HG02588 (cell line): ENCODE data around the gene DIPK1C.
A peak's percentile ranks its signal among the peaks of the same experiment; 100 is the strongest.
"Not testable (repeated sequence)": the region's sequence is repeated elsewhere in the genome, so short reads cannot be mapped to it uniquely, and the experiment has no call there.

Experiments
- ATAC-seq: cut with Tn5 transposase; IDR thresholded peaks from one replicate; pipeline ENCODE4 v1.9.1; 2021; ENCODE audit warnings: mild to moderate bottlenecking, moderate library complexity; ENCODE audit not compliant: unreplicated experiment

DIPK1C gene

DNA sequence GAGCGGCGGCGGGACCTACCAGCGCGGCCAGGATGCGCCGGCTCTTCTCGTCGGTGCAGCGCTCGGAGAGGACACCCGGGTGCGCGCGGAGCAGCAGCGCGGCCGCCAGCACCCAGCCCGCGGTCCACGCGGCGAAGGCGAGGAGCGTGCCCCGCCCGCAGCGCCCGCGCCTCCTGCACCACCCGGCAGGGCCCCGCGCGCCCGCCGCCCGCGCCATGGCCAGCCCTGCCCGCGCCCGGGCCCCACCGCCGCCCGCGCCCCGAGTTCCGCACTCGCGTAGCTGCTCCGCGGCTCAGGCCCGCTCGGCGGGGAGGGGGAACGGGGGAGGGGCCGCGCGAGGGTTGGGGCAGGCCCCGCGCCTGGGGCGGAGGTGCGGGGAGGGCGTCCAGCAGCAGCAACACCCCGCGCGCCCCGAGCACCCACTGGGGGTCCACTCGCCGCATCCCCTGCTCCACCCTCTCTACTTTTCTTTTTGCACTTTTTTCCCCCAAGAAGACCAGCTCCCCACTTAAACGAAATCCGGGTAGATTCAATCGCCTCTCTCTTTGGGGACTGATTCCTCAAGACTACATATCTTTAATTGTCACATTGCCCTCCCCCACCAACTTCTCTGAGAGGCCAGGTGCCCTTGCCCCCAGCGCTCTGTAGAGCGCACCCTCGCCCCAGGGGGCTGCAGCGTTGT is at the start of gene DIPK1C:
DIPK1C (minus strand) TSS at position 266 of the 682 bp plus-strand sequence; CDS start at position 217, 49 bp downstream.
- ATAC-seq = no peak

DNA sequence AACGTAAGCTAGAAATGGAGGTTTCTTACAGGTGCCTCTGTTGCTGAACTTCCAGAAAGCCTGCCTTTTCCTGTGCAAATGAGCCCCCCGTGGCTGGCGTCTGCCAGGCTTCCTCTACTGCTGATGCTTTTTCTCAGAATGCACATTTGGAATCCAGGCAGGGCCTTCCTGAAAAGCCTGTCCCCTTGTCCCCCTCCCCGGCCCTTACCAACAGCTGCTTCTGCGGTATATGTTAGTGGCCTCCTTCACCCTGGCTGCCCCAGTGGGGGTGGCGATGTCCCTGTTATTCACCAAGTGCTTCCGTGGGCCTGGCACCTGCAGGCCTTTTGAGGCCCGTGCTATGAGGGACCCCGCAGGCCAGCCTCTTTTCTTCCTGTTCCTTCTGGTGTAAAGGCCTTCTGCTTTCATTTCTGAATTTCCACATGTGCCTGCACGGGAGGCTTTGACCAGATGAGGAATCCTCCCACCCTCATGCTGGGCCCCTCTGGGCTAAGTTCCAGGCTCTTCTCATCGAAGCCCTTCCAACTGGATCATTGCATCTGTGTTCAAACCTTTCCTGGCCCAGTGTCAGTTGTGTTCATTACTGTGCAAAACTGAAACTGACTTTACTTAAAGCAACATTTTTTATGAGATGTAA is 49.5 kb upstream of the DIPK1C start:
- ATAC-seq = no peak

DNA sequence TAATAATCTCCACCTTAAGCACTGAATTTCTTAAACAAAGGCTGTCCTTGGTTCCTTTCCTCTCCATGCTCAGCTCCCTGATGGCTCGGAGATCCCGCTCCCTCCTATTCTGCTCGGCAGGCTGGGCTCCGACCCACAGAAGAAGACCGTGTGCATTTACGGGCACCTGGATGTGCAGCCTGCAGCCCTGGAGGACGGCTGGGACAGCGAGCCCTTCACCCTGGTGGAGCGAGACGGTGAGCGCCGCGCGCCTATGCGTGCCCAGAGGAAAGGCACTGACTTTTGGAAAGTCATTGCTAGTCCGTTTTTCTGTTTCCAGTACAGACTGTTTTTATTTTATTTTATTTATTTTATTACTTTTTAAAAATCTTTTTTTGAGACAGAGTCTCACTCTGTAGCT is 48.7 kb upstream of the DIPK1C start:
- ATAC-seq = no peak

DNA sequence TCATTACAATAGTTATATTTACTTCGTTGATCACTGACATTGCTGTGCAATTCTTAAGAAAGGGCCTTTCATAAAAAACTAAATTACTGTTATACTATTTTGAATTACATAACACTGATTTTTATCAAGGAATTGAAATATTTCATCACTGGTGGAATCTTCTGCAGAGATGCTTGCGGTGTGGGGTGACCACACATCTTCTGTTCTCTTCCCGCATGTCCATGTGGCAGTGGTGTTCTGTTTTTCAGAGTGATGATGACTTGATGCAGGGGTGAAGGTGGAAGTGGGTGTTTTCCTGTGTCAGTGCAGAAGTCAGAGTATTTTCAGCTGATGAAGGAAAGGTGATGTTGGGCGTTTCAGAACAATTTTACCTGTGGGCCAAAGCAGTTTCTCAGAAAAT is 46.0 kb upstream of the DIPK1C start:
- ATAC-seq = no peak

DNA sequence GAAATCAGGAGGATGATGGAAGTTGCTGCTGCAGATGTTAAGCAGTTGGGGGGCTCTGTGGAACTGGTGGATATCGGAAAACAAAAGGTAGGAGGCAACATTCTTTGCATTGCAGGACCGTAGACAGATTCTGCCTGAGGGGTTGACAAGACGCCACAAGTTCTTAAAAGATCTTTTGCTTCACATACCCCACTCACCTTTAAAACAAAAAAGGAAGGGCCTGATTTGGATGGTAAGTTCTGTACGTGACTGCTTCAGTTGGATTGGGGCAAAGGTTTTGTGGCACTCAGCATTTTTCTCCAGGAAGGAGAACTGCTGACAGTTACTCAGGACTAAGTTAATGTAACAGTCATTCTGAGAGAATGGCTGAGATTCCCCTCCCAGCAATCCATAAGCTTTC is 44.3 kb upstream of the DIPK1C start:
- ATAC-seq = no peak

DNA sequence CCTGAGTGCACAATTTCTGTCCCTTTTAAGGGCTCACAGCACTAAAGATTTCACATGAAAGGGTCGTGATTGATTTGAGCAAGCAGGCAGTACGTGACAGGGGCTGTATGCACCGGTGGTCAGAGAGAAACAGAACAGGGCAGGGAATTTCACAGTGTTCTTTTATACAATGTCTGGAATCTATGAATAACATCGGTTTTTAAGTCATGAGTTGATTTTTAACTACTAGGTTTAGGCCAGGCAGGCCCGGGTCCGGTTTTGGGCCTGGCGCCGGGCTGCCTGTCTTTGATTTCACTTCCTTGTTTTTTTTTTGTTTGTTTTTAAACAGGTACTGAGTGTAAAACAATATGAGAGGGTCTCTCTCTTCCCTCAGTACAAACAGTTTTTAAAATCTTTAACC is 43.7 kb upstream of the DIPK1C start:
- not testable (repeated sequence) for ATAC-seq

DNA sequence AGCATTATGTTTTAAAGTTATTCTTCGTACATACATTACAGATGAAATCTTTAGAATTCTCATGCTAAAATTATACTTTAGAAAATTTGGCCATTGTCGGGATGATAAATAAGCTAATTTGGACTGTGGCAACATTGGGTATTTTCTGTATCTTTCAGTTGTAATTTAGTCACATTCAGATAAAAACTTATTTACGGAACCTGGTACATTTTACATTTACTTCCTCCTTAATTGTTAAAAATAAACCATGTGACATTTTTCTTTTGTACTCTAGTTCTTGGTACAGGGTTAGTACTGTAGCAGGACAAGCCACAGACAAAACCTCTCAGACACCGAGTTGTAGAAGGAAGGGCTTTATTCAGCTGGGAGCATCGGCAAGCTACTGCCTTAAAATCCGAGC is 43.3 kb upstream of the DIPK1C start:
- ATAC-seq = no peak

DNA sequence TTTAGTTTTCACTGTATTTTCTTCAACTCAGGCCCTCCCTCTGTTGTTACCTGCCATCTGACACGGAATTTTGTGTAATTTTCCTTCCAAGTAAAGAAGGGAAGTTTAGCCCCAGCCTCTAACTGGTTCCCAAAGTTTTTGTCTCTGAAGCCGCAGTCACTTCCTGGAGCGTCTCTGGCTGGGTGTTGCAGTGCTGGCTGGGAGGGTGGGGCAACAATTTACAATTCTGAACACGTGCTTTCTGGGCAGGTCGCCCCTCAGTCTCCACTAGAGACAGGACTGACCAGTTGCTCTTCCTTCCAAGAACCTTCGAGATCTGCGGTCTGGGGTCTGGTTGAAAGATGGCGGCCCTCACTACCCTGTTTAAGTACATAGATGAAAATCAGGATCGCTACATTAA is 42.5 kb upstream of the DIPK1C start:
- ATAC-seq = peak; percentile 41

DNA sequence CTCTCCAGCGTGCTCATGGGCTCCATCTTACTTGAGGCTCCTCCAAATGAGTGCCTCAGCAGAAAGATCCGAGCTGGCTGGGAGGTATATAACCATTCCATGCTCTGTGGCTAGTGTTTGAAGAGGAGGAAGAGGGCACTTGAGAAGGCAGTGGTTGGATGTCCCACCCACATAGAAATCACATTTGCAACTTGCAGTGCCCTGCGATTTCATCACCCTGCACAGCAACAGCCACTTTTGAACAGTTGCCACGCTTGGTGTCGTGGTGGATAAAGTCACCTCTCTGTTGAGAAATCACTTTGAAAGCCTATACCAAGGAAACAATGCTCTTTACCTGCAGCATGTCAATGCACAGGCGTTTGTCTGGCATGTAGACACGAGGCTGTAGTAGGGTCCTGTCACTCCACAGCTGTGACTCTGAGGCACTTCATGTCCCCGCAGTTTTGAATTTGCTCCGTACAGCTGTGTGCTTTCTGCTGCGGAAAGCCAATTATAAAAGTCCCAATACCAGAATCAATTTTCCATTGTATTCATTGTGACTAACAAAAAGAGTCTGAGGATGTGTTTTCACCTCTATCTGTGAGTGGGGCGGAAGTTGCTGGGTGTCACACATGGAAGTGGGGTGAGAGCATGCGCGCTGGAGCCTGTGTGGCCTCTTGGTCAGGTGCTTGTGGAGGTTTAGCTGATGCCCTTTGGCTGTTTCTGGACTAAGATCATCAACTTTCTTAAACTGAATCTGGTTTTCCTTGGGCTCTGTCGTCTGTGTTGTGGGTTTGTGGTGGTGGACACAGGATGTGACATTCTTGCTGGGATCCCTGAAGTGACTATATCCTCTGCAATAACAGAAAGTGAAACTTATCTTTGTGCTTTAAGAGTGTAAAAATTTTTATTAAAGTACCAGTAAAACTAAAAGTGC is 41.9 kb upstream of the DIPK1C start:
- peak; percentile 22 for ATAC-seq

DNA sequence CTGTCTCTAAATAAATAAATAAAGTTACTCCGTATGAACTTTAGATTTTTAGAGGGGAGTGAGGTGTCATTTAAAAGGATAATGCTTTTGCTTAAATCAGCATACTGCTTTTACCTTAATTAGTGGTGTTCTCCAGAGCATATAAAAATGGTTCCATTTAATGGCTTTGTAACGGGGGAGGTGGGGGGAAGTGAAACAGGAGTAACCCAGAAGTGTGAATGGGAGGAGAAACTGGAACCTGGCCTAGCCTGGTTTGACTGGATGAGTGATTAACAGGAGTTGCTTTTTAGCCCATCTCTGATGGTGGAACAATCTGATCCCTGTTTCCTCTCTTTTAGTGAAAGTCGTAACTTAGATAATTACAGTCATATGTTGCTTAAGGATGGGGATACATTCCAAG is 40.7 kb upstream of the DIPK1C start:
- ATAC-seq = no peak

DNA sequence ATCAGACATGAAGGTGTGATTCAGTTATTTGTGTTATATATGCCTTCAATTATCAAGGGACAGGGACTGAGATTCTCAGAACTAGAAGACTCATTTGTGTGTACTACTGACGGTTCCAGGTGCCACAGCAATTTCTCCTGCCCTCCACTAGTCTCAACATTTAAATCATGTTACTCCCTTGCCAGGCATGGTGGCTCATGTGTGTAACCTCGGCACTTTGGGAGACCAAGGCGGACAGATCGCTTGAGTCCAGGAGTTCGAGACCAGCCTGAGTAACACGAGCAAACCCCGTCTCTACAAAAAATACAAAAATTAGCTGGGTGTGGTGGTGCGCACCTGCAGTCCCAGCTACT is 40.2 kb upstream of the DIPK1C start:
- ATAC-seq = no peak

DNA sequence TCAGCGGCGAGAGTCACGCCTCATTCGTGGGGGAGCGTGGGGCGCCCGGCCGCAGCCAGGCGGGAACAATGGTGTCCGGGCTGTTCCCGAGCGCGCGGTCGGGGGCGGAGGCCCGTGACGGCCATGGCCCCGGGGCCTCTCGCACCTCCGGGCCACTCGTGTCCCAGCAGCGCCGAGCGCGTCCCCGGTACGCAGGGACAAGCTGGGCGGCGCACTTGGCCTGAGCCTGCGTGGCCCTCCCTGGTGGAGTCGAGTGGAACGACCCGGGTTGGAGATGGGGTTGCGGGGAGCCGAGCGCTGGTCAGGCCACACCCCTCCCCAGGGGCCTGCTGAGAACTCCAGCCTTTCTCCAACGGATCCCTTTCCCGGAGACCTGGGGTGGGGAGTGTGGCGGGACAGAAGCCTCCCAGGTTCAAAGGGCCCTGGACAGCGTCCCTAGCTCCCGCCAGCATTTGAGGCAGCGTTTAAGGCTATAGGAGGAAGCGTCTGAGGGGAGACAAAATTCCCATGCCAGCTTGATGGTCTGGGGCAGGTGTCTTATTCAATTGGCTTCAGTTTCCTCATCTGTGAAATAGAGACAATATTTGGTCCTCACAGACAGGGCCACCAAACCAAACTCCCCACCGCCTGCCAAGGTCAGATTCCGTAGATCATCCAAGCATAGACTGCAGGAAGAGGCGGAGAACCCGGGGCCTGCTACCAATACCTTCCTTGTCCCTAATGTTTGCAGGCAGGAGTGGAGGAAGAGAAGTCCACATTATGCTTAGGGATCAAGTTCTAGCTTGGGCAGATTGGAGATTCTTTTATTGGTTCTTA is 39.6 kb upstream of the DIPK1C start:
- peak; percentile 26 for ATAC-seq

DNA sequence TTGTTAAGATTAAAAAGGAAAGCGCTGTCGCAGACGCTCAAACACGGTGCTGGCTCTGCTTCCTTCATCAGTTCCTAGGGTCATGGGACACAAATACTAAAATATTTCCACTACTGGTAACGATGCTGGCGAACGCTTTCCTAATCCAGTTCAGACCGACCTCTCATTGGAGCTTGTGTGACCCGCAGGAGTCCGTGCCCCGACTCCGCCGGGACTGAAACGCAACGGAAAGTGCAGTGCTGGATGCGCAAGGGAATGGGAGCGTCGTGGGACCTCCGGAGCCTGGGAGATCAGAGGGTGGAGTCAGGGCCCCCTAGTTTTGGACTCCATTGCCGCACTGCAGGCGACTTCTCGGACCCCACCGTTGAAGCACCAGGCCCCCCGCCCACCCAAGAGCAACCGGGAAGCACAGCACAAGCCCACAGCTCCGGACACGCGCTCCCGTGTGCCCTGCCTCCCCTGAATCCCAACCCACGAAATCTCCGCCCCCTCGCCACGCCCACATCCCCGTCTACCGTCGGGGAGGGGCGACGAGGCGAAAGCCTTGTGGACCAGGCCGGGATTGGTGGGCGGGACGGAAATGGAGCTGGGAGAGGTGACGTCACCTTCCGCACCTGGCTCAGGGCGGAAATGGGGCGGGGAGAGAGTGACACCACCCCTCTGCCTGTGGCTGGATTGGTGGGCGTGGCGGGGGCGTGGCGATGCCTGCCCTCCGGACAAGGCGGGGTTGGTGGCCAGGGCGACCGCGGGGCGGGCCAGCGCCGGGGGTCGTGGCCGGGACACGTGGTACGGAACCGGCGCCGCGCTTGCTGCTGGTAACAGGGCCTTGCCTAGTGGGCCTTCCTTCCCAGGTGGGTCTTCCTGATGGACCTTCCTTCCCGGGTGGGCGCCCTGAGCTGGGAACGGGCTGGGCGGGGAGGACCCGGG is 38.7 kb upstream of the DIPK1C start, which contains the start of gene CNDP2:
CNDP2 (plus strand) TSS at position 783 of the 927 bp plus-strand sequence. CDS start 3,611 bp downstream, outside the sequence.
- peak; percentile 75 for ATAC-seq

DNA sequence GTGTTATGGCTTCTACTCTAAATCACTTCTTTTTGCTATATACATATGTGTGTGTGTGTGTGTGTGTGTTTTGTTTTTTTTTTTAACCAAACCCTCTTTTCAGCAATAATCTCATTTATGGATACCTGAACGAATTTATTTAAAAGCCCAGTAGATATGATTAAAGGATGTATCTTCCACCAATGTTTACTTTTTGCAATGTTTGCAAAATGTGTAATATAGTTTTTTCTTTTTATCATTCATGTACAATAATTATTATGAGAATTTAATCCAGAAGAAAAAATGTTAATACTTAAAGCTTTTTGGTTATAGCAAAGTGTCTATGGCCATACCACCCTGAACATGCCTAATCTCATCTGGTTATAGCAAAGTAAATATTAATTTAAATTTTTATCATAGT is 37.4 kb upstream of the DIPK1C start:
- ATAC-seq = no peak

DNA sequence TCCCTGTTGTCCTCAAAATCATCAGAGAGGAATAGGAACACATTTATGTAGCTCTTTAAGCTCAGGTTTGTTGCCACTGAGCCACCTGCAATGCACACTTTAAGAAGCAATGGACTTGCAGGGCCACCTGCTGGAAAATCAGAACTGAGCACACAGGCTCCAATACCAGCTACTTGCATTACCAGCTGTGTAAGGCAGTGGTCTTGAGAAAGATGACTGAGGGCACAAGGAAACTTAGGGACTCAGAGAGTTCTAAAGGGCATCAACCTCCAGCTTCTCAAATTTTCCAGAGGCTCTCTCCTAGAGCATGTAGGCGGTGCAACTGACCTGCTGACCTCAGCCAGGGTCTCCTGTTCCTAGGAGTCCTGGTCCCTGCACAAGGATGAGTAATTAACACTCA is 36.6 kb upstream of the DIPK1C start:
- ATAC-seq = no peak

DNA sequence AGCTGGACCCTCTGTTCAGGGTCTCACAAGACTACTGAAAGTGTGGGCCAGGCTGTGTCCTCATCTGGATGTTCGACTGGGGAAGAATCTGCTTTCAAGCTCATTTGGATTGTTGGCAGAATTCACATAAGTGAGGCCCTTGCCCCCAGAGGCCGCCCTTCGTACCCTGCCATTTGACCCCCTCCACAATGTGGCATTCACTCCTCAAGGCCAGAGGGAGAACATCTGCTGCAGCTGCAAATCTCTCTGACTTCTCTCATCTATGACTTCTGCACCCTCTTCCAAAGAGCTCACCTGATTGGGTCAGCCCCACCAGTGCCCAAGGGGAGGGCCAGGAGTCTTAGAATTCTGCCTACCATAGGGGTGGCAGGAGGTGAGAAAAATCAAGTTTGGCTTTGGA is 35.2 kb upstream of the DIPK1C start:
- ATAC-seq = no peak

DNA sequence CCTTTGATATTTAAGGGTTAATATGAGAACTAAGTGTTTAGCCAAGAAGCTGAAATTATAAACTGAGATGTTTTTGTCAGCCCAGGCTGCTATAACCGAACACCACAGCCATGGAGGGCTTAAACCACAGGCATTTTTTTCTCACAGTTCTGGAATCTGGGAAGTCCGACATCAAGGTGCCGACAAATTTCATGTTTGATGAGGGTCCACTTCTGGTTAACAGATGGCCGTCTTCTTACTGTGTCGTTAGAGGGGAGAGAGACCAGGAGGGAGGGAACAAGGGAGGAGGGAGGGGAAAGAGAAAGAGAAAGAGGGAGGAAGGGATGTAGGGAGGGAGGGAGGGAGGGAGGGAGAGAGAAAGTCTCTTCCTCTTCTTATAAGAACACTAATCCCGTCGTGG is 32.6 kb upstream of the DIPK1C start:
- no peak for ATAC-seq

DNA sequence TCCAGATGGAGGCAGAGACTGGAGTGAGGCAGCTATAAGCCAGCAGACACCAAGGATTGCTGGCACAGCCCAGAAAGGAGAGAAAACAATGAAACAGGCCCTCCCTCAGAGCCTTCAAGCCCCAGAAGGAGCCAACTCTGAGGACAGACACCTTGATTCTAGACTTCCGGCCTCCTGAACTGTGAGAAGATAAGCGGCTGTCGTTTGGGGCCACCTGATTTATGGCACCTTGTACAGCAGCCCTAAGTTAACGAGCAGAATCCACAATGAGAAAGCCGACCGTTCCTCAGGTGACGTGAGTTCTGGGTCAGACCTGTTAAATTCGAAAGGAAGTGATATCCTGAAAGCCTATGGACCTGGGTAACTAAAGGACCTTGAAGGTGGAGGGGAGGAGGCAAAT is 31.8 kb upstream of the DIPK1C start:
- no peak for ATAC-seq

DNA sequence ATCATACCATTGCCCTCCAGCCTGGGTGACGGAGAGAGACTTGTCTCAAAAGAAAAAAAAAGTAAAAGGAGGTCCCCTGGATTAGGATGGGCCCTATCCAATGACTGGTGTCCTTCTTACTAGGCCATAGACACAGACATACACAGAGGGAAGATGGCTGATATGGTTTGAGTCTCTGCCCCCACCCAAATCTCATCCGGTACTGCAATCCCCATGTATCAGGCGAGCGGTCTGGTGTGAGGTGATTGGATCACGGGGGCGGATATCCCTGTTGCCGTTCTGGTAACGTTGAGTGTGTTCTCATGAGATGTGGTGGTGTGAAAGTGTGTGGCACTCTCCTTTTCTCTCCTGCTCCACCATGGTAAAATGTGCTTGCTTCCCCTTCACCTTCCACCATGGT is 31.2 kb upstream of the DIPK1C start:
- no peak for ATAC-seq
